A673 (cell line): ENCODE results near the gene LMBRD1. TPM values are rescaled to one million over a fixed set of nuclear protein-coding genes. Genes with fewer than 3 reads are reported as not detected.

Source experiments
- BruUV-seq: library from RNA; stranded (reverse); fragments of 400-500 nt; replicated peaks from 2 replicates; lab custom pipeline; 2021; lab: Mats Ljungman, UMichigan
- CTCF ChIA-PET: fragments of 300-600 bp; sonication (Branson Sonifier 250); formaldehyde crosslinking; loops from one replicate; lab custom pipeline; 2022; ENCODE audit warnings: antibody characterized with exemption; lab: Charles Lee
- POLR2A ChIA-PET: fragments of 300-600 bp; sonication (Branson Sonifier 250); formaldehyde crosslinking; loops from one replicate; lab custom pipeline; 2022; ENCODE audit warnings: antibody characterized with exemption; ENCODE audit not compliant: low non-redundant PET; lab: Charles Lee
- DNase-seq: peaks from one replicate; pipeline ENCODE4 v3.0.0-alpha.2; 2015; ENCODE audit warnings: low spot score
- H3K27ac ChIP-seq: fragments of 200-600 bp; sonication (generic); 2 replicates; pipeline ENCODE4 v1.5.1; 2016; ENCODE audit warnings: mixed run types, low read depth, mild to moderate bottlenecking, mixed read lengths, antibody characterized with exemption, low read length; ENCODE audit not compliant: poor library complexity, severe bottlenecking
- H3K27me3 ChIP-seq: fragments of 200-600 bp; sonication (generic); replicated peaks from 2 replicates; pipeline ENCODE4 v1.6.1; 2017; ENCODE audit warnings: mixed run types, low read depth, mild to moderate bottlenecking, mixed read lengths, antibody characterized with exemption, low read length; ENCODE audit not compliant: insufficient read depth, poor library complexity
- H3K36me3 ChIP-seq: fragments of 200-600 bp; sonication (generic); 2 replicates; pipeline ENCODE4 v1.6.1; 2016; ENCODE audit warnings: mixed run types, mild to moderate bottlenecking, mixed read lengths, antibody characterized with exemption, low read length; ENCODE audit not compliant: insufficient read depth, poor library complexity, severe bottlenecking
- H3K4me1 ChIP-seq: fragments of 200-600 bp; sonication (generic); 2 replicates; pipeline ENCODE4 v1.6.1; 2017; ENCODE audit warnings: mixed run types, mild to moderate bottlenecking, mixed read lengths, antibody characterized with exemption, low read length; ENCODE audit not compliant: insufficient read depth, poor library complexity, severe bottlenecking
- H3K4me3 ChIP-seq: fragments of 200-600 bp; sonication (generic); 2 replicates; pipeline ENCODE4 v1.5.1; 2016; ENCODE audit warnings: low read depth, mixed run types, mild to moderate bottlenecking, mixed read lengths, low read length; ENCODE audit not compliant: poor library complexity, severe bottlenecking
- H3K9me3 ChIP-seq: fragments of 200-600 bp; sonication (generic); 2 replicates; pipeline ENCODE4 v1.6.1; 2016; ENCODE audit warnings: mixed run types, low read depth, mild to moderate bottlenecking, mixed read lengths, antibody characterized with exemption, low read length; ENCODE audit not compliant: poor library complexity, severe bottlenecking
- EZH2 ChIP-seq: fragments of 200-600 bp; sonication (generic); IDR thresholded peaks from 2 replicates; pipeline ENCODE4 v1.6.1; 2017; ENCODE audit warnings: borderline replicate concordance, low read depth, mild to moderate bottlenecking, mixed read lengths, antibody characterized with exemption, low read length; ENCODE audit not compliant: poor library complexity, severe bottlenecking
- intact Hi-C: fragments of 100-400 bp; cut with micrococcal nuclease; formaldehyde crosslinking; loops from one replicate; pipeline ENCODE4 v1.10.0; 2022; ENCODE audit not compliant: unreplicated experiment
- total RNA-seq: library from RNA; stranded (reverse); gene quantifications from 2 replicates; pipeline ENCODE4 v1.2.3, GENCODE V29; 2021
- TF ChIP-seq, protein P1 (sequence below): fragments of 300-800, 200-600 bp; sonication (generic); conservative IDR thresholded peaks from 2 replicates; pipeline ENCODE4 v1.5.1; 2017; ENCODE audit warnings: low read depth, mild to moderate bottlenecking, antibody characterized with exemption, low read length, moderate library complexity, mixed read lengths

Gene LMBRD1
- total RNA-seq, 1 experiment from 2014 or later, result 19.8 TPM

DNA sequence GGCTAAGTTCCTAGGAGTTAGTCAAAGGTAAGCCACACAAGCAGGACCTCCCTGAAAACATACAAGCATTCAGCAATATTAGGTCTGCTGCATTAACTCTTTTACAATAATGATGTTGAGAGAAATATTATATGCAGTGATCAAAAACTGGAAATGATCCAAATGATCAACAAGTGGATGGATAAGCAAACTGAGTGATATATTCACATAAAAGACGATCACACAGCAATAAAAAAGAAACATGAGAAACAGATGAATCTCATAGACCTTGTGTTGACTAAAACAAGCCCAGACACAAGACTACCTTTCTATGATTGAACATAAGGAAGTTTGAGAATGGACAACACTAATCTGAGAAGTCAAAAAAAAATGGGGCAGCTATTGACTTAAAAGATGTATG is 39.9 kb downstream of the LMBRD1 start:
- Histone ChIP-seq H3K36me3 (no peaks in the 10 kb centered on the region), H3K27me3 (no peaks in the 10 kb centered on the region), H3K27ac (no peak overlapping the region), H3K4me3 (no peak overlapping the region), H3K9me3 (peaks cover 3% of the 10 kb centered on the region), H3K4me1 (no peaks in the 10 kb centered on the region)
- ChIA-PET CTCF (no interaction called here), POLR2A (no interaction called here)
- intact Hi-C loops, result no loop called here
- no peak for TF ChIP-seq EZH2
- TF ChIP-seq, protein P1, sequence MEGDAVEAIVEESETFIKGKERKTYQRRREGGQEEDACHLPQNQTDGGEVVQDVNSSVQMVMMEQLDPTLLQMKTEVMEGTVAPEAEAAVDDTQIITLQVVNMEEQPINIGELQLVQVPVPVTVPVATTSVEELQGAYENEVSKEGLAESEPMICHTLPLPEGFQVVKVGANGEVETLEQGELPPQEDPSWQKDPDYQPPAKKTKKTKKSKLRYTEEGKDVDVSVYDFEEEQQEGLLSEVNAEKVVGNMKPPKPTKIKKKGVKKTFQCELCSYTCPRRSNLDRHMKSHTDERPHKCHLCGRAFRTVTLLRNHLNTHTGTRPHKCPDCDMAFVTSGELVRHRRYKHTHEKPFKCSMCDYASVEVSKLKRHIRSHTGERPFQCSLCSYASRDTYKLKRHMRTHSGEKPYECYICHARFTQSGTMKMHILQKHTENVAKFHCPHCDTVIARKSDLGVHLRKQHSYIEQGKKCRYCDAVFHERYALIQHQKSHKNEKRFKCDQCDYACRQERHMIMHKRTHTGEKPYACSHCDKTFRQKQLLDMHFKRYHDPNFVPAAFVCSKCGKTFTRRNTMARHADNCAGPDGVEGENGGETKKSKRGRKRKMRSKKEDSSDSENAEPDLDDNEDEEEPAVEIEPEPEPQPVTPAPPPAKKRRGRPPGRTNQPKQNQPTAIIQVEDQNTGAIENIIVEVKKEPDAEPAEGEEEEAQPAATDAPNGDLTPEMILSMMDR, result no peak
- no TSS peak for BruUV-seq
- no peak for DNase-seq

DNA sequence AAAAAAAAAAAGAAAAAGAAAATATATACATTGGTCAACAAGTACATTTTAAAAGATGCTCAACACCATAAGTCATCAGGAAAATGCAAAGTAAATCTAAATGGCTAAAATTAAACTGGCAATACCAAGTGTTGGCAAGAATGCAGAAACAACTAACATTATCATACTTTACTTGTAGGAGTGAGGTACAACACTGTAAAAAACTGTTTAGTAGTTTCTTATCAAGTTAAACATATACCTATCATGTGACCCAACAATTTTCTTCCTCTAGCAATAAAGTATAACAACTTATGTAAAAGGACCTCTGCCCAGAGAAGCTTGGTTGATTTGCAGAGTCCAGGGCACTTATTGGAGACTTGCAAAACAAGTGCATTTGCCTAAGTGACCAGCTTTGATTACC is 40.4 kb downstream of the LMBRD1 start:
- ChIA-PET CTCF (no interaction called here), POLR2A (no interaction called here)
- TF ChIP-seq, protein P1, result no peak
- TF ChIP-seq EZH2, result no peak
- H3K27me3 ChIP-seq, result no peaks in the 10 kb centered on the region
- intact Hi-C loops, result no loop called here
- H3K4me3 ChIP-seq, result no peak overlapping the region
- BruUV-seq, result no TSS peak
- peaks cover 3% of the 10 kb centered on the region for H3K9me3 ChIP-seq
- no peaks in the 10 kb centered on the region for H3K4me1 ChIP-seq
- no peaks in the 10 kb centered on the region for H3K36me3 ChIP-seq
- DNase-seq, result no peak
- H3K27ac ChIP-seq, result no peak overlapping the region

DNA sequence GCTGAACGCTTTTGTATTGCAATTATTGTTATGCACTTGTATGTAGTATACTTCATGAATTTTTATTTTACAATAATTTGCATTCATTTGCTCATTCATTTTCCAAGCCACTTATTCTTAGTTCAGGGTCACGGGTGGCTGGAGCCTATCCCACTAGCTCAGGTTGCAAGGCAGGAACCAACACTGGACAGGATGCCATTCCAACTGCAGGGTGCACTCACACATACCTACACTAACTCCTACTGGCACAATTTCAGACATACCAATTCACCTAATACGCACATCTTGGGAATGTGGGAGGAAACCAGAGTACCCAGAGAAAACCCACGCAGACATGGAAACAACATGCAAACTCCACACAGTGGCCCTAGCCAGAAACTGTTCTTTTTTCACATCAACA is 61.8 kb downstream of the LMBRD1 start:
- intact Hi-C loops, result no loop called here
- Histone ChIP-seq H3K4me3 (no peak overlapping the region), H3K27ac (no peak overlapping the region), H3K36me3 (no peaks in the 10 kb centered on the region), H3K27me3 (no peaks in the 10 kb centered on the region), H3K4me1 (no peaks in the 10 kb centered on the region), H3K9me3 (no peaks in the 10 kb centered on the region)
- no peak for DNase-seq
- CTCF ChIA-PET, result no interaction called here
- TF ChIP-seq EZH2, result no peak
- POLR2A ChIA-PET, result no interaction called here
- no TSS peak for BruUV-seq

DNA sequence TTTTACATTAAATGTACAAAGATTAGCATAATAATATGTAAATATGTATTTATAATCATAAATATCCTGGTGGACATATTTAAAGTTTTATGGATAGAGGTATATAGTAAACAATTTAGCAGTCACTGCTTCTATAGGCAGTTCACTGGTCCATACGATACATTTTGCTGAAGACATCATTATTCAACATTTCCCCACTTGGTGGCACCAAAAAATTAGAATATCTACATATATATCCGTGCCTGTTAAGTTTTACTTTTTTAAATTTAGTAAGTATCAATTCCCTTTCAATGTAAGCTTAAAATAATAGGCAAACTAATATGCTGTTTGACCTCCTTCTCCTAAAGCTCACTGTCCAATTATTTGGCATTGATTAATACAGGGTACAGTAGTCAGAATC is 64.2 kb downstream of the LMBRD1 start:
- no TSS peak for BruUV-seq
- intact Hi-C loops, result loop anchor here (1.0 to 5.0 kb wide), 4 partner anchors 12 to 1095 kb away; partner anchors contain the start of gene ADGRB3
- ChIA-PET POLR2A (no interaction called here), CTCF (interaction anchor here (1.1 kb wide), 1 partner anchor 434 kb away, joined by 5 read pairs; no protein-coding TSS in a partner anchor)
- Histone ChIP-seq H3K4me1 (no peaks in the 10 kb centered on the region), H3K27me3 (no peaks in the 10 kb centered on the region), H3K9me3 (no peaks in the 10 kb centered on the region), H3K36me3 (no peaks in the 10 kb centered on the region), H3K27ac (no peak overlapping the region), H3K4me3 (no peak overlapping the region)
- peak; percentile 45 for DNase-seq
- TF ChIP-seq EZH2, result no peak
- TF ChIP-seq, protein P1, result peak; percentile 59
